HepG2 (cell line): ENCODE results near the gene RTN4RL2. TPM values are rescaled to one million over a fixed set of nuclear protein-coding genes. Genes with fewer than 3 reads are reported as not detected.

Experiments
- AGO1 ChIP-seq: fragments of 200-400 bp; formaldehyde crosslinking; IDR thresholded peaks from 2 replicates; pipeline ENCODE4 v1.6.1; 2017; ENCODE audit warnings: mild to moderate bottlenecking, low read depth, low read length, moderate library complexity; ENCODE audit not compliant: poor library complexity, severe bottlenecking
- CAMTA2 ChIP-seq: sonication (generic); formaldehyde crosslinking; IDR thresholded peaks from 2 replicates; pipeline ENCODE4 v1.4.0; 2020; ENCODE audit warnings: mild to moderate bottlenecking, missing genetic modification reagents, borderline replicate concordance
- E2F1 ChIP-seq: sonication (generic); formaldehyde crosslinking; IDR thresholded peaks from 2 replicates; pipeline ENCODE4 v1.5.0; 2020; ENCODE audit warnings: missing genetic modification reagents
- ELF4 ChIP-seq: sonication (generic); formaldehyde crosslinking; IDR thresholded peaks from 2 replicates; pipeline ENCODE4 v1.5.0; 2020; ENCODE audit warnings: missing genetic modification reagents, mild to moderate bottlenecking, moderate library complexity, borderline replicate concordance
- FOXP1 ChIP-seq, 2 experiments: fragments of 450-650 bp in 1 of 2; IDR thresholded peaks; 2 replicates each; pipeline ENCODE4 v1.6.1; 2017 to 2018; ENCODE audit warnings: antibody characterized with exemption in 1 of 2
- FOXP4 ChIP-seq: sonication (generic); formaldehyde crosslinking; IDR thresholded peaks from 2 replicates; pipeline ENCODE4 v1.4.0; 2020; ENCODE audit warnings: missing genetic modification reagents
- HOXA9 ChIP-seq: sonication (generic); formaldehyde crosslinking; IDR thresholded peaks from 2 replicates; pipeline ENCODE4 v1.8.1; 2022; ENCODE audit warnings: missing genetic modification reagents, mild to moderate bottlenecking, moderate library complexity, borderline replicate concordance
- HOXD1 ChIP-seq: sonication (generic); formaldehyde crosslinking; IDR thresholded peaks from 2 replicates; pipeline ENCODE4 v1.5.0; 2020; ENCODE audit warnings: missing genetic modification reagents
- JUNB ChIP-seq: sonication (generic); formaldehyde crosslinking; IDR thresholded peaks from 2 replicates; pipeline ENCODE4 v1.8.0; 2022; ENCODE audit warnings: missing genetic modification reagents, mild to moderate bottlenecking, borderline replicate concordance
- KAT7 ChIP-seq: IDR thresholded peaks from 2 replicates; pipeline ENCODE4 v1.6.1; 2018; ENCODE audit warnings: borderline replicate concordance, missing compliant biosample characterization
- MBD4 ChIP-seq: IDR thresholded peaks from 2 replicates; pipeline ENCODE4 v1.6.1; 2012; ENCODE audit warnings: low read length, inconsistent platforms, borderline replicate concordance
- MEF2D ChIP-seq: sonication (generic); formaldehyde crosslinking; IDR thresholded peaks from 2 replicates; pipeline ENCODE4 v1.5.1; 2020; ENCODE audit warnings: mild to moderate bottlenecking, missing genetic modification reagents
- NAIF1 ChIP-seq: sonication (generic); formaldehyde crosslinking; IDR thresholded peaks from 2 replicates; pipeline ENCODE4 v1.5.0; 2020; ENCODE audit warnings: mild to moderate bottlenecking, missing genetic modification reagents, borderline replicate concordance
- NFYC ChIP-seq: IDR thresholded peaks from 2 replicates; pipeline ENCODE4 v1.6.1; 2016; ENCODE audit warnings: missing genetic modification reagents, missing compliant biosample characterization
- PLSCR1 ChIP-seq: sonication (generic); formaldehyde crosslinking; IDR thresholded peaks from 2 replicates; pipeline ENCODE4 v1.5.0; 2020; ENCODE audit warnings: missing genetic modification reagents, mild to moderate bottlenecking, borderline replicate concordance
- PRDM4 ChIP-seq: sonication (generic); formaldehyde crosslinking; IDR thresholded peaks from 2 replicates; pipeline ENCODE4 v1.9.0; 2021; ENCODE audit warnings: missing genetic modification reagents, borderline replicate concordance
- REXO4 ChIP-seq: sonication (generic); formaldehyde crosslinking; IDR thresholded peaks from 2 replicates; pipeline ENCODE4 v1.8.0; 2022; ENCODE audit warnings: missing genetic modification reagents, mild to moderate bottlenecking, borderline replicate concordance
- RFX5 ChIP-seq: IDR thresholded peaks from 2 replicates; pipeline ENCODE4 v1.6.1; 2011; ENCODE audit warnings: low read depth, low read length, improper control_type of control experiment
- TEF ChIP-seq: sonication (generic); formaldehyde crosslinking; IDR thresholded peaks from 2 replicates; pipeline ENCODE4 v1.5.0; 2020; ENCODE audit warnings: missing genetic modification reagents
- ZNF468 ChIP-seq: sonication (generic); formaldehyde crosslinking; IDR thresholded peaks from 2 replicates; pipeline ENCODE4 v1.8.0; 2022; ENCODE audit warnings: mild to moderate bottlenecking, moderate library complexity, missing genetic modification reagents
- ZNF549 ChIP-seq: sonication (generic); formaldehyde crosslinking; IDR thresholded peaks from 2 replicates; pipeline ENCODE4 v1.5.0; 2020; ENCODE audit warnings: missing genetic modification reagents
- polyA plus RNA-seq, 8 experiments: library from polyadenylated mRNA; depleted of rRNA in 3 of 8; stranded (reverse) in 7 of 8; unstranded in 1 of 8; fragments of >200 nt; fragmentation: Illumina TruSeq in 4 of 8; extraction: Trizol in 4 of 8; gene quantifications; 2 replicates each; pipeline versions ENCODE4 v1.2.1 to v1.2.3, GENCODE V29; 2011 to 2016; ENCODE audit warnings: low read depth in 4 of 8, missing spikeins in 1 of 8, mixed read lengths in 1 of 8; ENCODE audit not compliant: insufficient read depth in 1 of 8
- total RNA-seq, 5 experiments: library from RNA; depleted of rRNA; stranded (reverse); fragments of >200 nt; fragmentation: Illumina TruSeq; extraction: Trizol; gene quantifications; 2 replicates each; pipeline ENCODE4 v1.2.3, GENCODE V29; 2016; ENCODE audit warnings: low read depth in 1 of 5

The RTN4RL2 gene
- total and polyA plus RNA-seq, 2 of the 13 experiments (the other 11 are each of a cell fraction or from before 2014, with no cell fraction given) = 1.3 to 4.3 TPM

- no peak for TF ChIP-seq HOXA9
- peak; percentile 64; the same call in 1 of the 2 replicates for TF ChIP-seq JUNB (CRISPR knock-in tag)
- no peak for TF ChIP-seq ZNF549 (CRISPR knock-in tag)
- TF ChIP-seq ELF4 (CRISPR knock-in tag) = no peak
- TF ChIP-seq PLSCR1 (CRISPR knock-in tag) = no peak
- TF ChIP-seq AGO1 = no peak
- TF ChIP-seq FOXP4 (CRISPR knock-in tag) = peak; percentile 91
- TF ChIP-seq MEF2D (CRISPR knock-in tag) = peak; percentile 43; the same call in 1 of the 2 replicates
- TF ChIP-seq E2F1 = no peak
- 0 out of 2 replicates have a peak, but pooled peaks have one; percentile 61 for TF ChIP-seq HOXD1 (CRISPR knock-in tag)
- no peak for TF ChIP-seq TEF (CRISPR knock-in tag)
- TF ChIP-seq NFYC (CRISPR knock-in tag) = no peak
- TF ChIP-seq RFX5 = no peak
- TF ChIP-seq NAIF1 (CRISPR knock-in tag) = no peak
- no peak for TF ChIP-seq CAMTA2 (CRISPR knock-in tag)
- no peak for TF ChIP-seq ZNF468 (CRISPR knock-in tag)
- TF ChIP-seq FOXP1 (IDR thresholded peaks at IDR 0.05) = no peak
- peak; percentile 68; the same call in 1 of the 2 replicates for TF ChIP-seq FOXP1 (CRISPR knock-in tag; IDR thresholded peaks at IDR 0.05)
- TF ChIP-seq MBD4 = no peak
- TF ChIP-seq PRDM4 (CRISPR knock-in tag) = no peak
- no peak for TF ChIP-seq KAT7 (CRISPR knock-in tag)
- TF ChIP-seq REXO4 (CRISPR knock-in tag) = no peak
Observed at GRCh38 chr11:57434640-57435546, 25.4 kb upstream of the RTN4RL2 start (continued).
